Stomach (tissue), 9 donors: Measurements from ENCODE around the gene HS6ST1. TPM values are rescaled to one million over a fixed set of nuclear protein-coding genes. Genes with fewer than 3 reads are reported as not detected.

Source experiments
- DNase-seq, 2 donors: peaks; one replicate each; pipeline versions ENCODE4 v3.0.0 to v3.0.0-alpha.2; 2013 to 2019
- H3K27ac ChIP-seq, 5 donors: fragments of 200-600 bp in 4 of 5; sonication (generic) in 4 of 5; one replicate each; pipeline ENCODE4 v1.5.1; 2013 to 2019; ENCODE audit warnings: mild to moderate bottlenecking in 1 of 5, moderate library complexity in 1 of 5
- H3K27me3 ChIP-seq, 3 donors: fragments of 200-600 bp; sonication (generic); one replicate each; pipeline ENCODE4 v1.5.1; 2017 to 2019; ENCODE audit warnings: mixed run types in 1 of 3
- H3K36me3 ChIP-seq, 4 donors: fragments of 200-600 bp; sonication (generic); 1 replicate in 3 of 4; 2 replicates in 1 of 4; pipeline ENCODE4 v1.5.1; 2016 to 2019
- H3K4me1 ChIP-seq, 4 donors: fragments of 200-600 bp; sonication (generic); one replicate each; pipeline ENCODE4 v1.5.1; 2016 to 2019
- H3K4me3 ChIP-seq, 4 donors: fragments of 200-600 bp; sonication (generic) in 3 of 4; one replicate each; pipeline ENCODE4 v1.5.1; 2016 to 2019; ENCODE audit warnings: mild to moderate bottlenecking in 1 of 4
- H3K9me3 ChIP-seq, 4 donors: fragments of 200-600 bp; sonication (generic); one replicate each; pipeline ENCODE4 v1.5.1; 2016 to 2019
- EP300 ChIP-seq: sonication (generic); formaldehyde crosslinking; IDR thresholded peaks from one replicate; pipeline ENCODE4 v1.6.1; 2017; ENCODE audit warnings: antibody characterized with exemption
- POLR2A ChIP-seq, 4 donors: fragments of 450-650 bp; IDR thresholded peaks; one replicate each; pipeline ENCODE4 v1.6.1; 2016; ENCODE audit warnings: antibody characterized with exemption in 4 of 4, control low read depth in 2 of 4, mild to moderate bottlenecking in 1 of 4, moderate library complexity in 1 of 4
- POLR2AphosphoS5 ChIP-seq, 3 donors: sonication (generic); formaldehyde crosslinking; IDR thresholded peaks; one replicate each; pipeline ENCODE4 v1.6.1; 2016; ENCODE audit warnings: antibody characterized with exemption in 3 of 3
- WGBS, 5 donors: extraction: QIAGEN DNeasy Blood & Tissue Kit in 3 of 5; methylation state at CpG; one replicate each; pipeline versions ENCODE4 v1.1.5 to v1.1.7; 2013 to 2018; 5-methylcytosine and 5-hydroxymethylcytosine counted together
- intact Hi-C: fragments of 100-400 bp; cut with DNase I; formaldehyde crosslinking; loops from one replicate; pipeline ENCODE4 v1.15.1; 2023; ENCODE audit warnings: low total_unique reads
- polyA plus RNA-seq, 3 donors: library from polyadenylated mRNA; stranded (reverse); fragments of 200-250 nt; gene quantifications; one replicate each; pipeline ENCODE4 v1.2.3, GENCODE V29; 2013
- total RNA-seq, 5 donors: library from RNA; depleted of rRNA; stranded (reverse); fragments of >200 nt; gene quantifications; one replicate each; pipeline versions ENCODE4 v1.1.0 to v1.2.3, GENCODE V29; 2014 to 2016
- TF ChIP-seq, protein P1 (sequence below), 7 experiments: fragments of 450-650 bp in 4 of 7; fragments of 200-600 bp in 3 of 7; sonication (generic) in 3 of 7; IDR thresholded peaks; one replicate each; pipeline ENCODE4 v1.5.1; 2016 to 2019; ENCODE audit warnings: antibody characterized with exemption in 7 of 7, control low read depth in 2 of 7, mild to moderate bottlenecking in 1 of 7
- donor health status: healthy with polysubstance abuse.
- donor health status: Bipolar disorder and iron deficiency.
- donor health status: healthy.

HS6ST1 gene
- total and polyA plus RNA-seq, 8 donors, result 2.9 to 178 (median 12.8) TPM

DNA sequence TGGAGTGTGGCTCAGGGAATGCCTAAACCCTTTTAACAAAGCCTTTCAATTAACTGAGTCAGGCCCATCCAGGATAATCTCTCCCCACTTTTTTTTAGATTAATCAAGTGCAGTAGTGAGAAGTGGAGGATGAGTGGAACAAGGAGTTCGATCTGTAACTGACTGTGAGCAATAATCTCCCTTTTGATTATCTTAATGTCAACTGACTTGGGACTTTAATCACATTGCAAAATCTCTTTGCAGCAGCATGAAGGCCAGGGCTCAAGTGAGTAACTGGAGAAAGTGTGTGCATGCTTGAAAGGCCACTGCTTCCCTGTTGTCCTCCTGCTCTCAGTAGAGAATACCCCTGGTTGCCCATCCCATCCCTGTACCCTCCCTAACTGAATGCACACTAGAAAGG lies 32.1 kb upstream of the HS6ST1 start:
- 53 to 78% (median 72%) methylated on average over 1 of the region's 1 CpG for WGBS, 5 donors
- TF ChIP-seq, protein P1, sequence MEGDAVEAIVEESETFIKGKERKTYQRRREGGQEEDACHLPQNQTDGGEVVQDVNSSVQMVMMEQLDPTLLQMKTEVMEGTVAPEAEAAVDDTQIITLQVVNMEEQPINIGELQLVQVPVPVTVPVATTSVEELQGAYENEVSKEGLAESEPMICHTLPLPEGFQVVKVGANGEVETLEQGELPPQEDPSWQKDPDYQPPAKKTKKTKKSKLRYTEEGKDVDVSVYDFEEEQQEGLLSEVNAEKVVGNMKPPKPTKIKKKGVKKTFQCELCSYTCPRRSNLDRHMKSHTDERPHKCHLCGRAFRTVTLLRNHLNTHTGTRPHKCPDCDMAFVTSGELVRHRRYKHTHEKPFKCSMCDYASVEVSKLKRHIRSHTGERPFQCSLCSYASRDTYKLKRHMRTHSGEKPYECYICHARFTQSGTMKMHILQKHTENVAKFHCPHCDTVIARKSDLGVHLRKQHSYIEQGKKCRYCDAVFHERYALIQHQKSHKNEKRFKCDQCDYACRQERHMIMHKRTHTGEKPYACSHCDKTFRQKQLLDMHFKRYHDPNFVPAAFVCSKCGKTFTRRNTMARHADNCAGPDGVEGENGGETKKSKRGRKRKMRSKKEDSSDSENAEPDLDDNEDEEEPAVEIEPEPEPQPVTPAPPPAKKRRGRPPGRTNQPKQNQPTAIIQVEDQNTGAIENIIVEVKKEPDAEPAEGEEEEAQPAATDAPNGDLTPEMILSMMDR (IDR thresholded peaks at IDR 0.05), result no peak
- TF ChIP-seq POLR2A (IDR thresholded peaks at IDR 0.05) (no peak), EP300 (no peak), POLR2AphosphoS5 (IDR thresholded peaks at IDR 0.05) (no peak)
- no peaks in the 10 kb centered on the region for H3K36me3 ChIP-seq

DNA sequence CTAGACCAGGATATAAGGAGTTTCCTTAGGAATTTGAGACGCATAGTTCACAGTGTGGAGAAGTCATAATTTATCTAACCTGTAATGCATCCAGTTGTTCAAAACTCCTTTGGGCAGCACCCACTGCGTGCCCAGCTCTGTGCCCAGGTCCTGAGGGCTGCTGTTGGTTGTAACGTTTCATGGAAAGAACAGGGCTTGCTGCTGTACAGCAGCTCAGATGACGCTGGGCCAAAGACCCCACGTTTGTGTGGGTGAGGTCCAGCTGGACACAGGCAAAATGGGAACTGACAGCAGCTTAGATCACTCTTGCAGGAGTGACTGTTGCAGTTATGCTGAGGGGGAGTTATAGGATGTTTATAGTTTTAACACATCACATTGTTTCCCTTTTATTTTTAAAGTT lies 30.0 kb upstream of the HS6ST1 start:
- intact Hi-C loops, result no loop called here
- Histone ChIP-seq H3K4me3 (no peak overlapping the region), H3K36me3 (no peaks in the 10 kb centered on the region), H3K9me3 (peaks cover 0 to 7% (median 5%) of the 10 kb centered on the region in 4 donors), H3K4me1 (peaks cover 12 to 26% (median 18%) of the 10 kb centered on the region in 4 donors), H3K27me3 (no peaks in the 10 kb centered on the region), H3K27ac (peak overlapping the region in 1 of 5 donors; percentile 63)
- no peak for DNase-seq
- TF ChIP-seq POLR2A (IDR thresholded peaks at IDR 0.05) (no peak), EP300 (no peak), POLR2AphosphoS5 (IDR thresholded peaks at IDR 0.05) (no peak)
- TF ChIP-seq, protein P1 (IDR thresholded peaks at IDR 0.05), result no peak
- 64 to 77% (median 73%) methylated on average over 5 of the region's 5 CpGs for WGBS, 5 donors

More for the DNA sequence above, 32.1 kb upstream of the HS6ST1 start:
- Histone ChIP-seq H3K27ac (no peak overlapping the region), H3K4me1 (peaks cover 12 to 26% (median 18%) of the 10 kb centered on the region in 4 donors), H3K4me3 (no peak overlapping the region), H3K9me3 (peaks cover 0 to 7% (median 5%) of the 10 kb centered on the region in 4 donors), H3K27me3 (no peaks in the 10 kb centered on the region)
- no peak for DNase-seq
- intact Hi-C loops, result no loop called here

- no peaks in the 10 kb centered on the region for H3K36me3 ChIP-seq
- peaks cover 12 to 26% (median 18%) of the 10 kb centered on the region in 4 donors for H3K4me1 ChIP-seq
- peaks cover 0 to 10% (median 5%) of the 10 kb centered on the region in 4 donors for H3K9me3 ChIP-seq
- TF ChIP-seq POLR2AphosphoS5 (IDR thresholded peaks at IDR 0.05) (no peak), EP300 (no peak)
- no peaks in the 10 kb centered on the region for H3K27me3 ChIP-seq
- WGBS, 5 donors, result 27 to 46% (median 32%) methylated on average over 16 of the region's 16 CpGs
- peak; percentile 50 to 72 for DNase-seq
- no peak overlapping the region for H3K4me3 ChIP-seq
- peak overlapping the region in 3 of 5 donors; percentile 33 to 63 (median 45) for H3K27ac ChIP-seq
- intact Hi-C loops, result no loop called here
These were observed 29.3 kb upstream of the HS6ST1 start for GRCh38 chr2:128347701-128348539.

DNA sequence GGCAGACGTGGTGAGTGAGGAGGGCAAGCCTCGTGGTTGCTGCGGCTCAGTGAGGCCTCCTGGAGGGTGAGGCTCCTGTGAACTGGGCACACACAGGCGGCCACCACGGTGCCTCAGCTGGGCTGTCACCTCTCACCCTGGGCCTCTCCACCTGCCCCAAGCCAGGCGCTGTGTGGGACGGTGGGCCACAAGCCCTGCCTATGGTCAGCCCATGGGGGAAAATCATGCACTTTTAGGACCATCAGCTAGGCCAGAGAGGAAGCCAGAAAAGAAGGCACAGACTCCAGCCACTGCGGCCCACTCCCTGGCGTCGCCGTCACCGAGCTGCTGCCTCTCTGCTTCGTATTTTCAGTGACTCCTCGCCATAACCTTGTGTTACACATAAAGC lies 28.5 kb upstream of the HS6ST1 start:
- DNase-seq, result no peak
- WGBS, 5 donors, result 89 to 96% (median 92%) methylated on average over 14 of the region's 14 CpGs
- TF ChIP-seq, protein P1 (IDR thresholded peaks at IDR 0.05), result no peak
- TF ChIP-seq POLR2AphosphoS5 (IDR thresholded peaks at IDR 0.05), result no peak
- TF ChIP-seq EP300, result no peak
- TF ChIP-seq POLR2A (IDR thresholded peaks at IDR 0.05), result no peak
- no peak overlapping the region for H3K4me3 ChIP-seq
- H3K36me3 ChIP-seq, result no peaks in the 10 kb centered on the region
- peaks cover 12 to 26% (median 18%) of the 10 kb centered on the region in 4 donors for H3K4me1 ChIP-seq
- H3K27me3 ChIP-seq, result no peaks in the 10 kb centered on the region
- intact Hi-C loops, result no loop called here
- H3K27ac ChIP-seq, result no peak overlapping the region
- peaks cover 0 to 10% (median 5%) of the 10 kb centered on the region in 4 donors for H3K9me3 ChIP-seq
